ENCODE measurements around the gene EFNB3. TPM values are rescaled to one million over a fixed set of nuclear protein-coding genes. Genes with fewer than 3 reads are reported as not detected.

EFNB3 gene
- total and polyA plus RNA-seq, 2 of the 8 experiments (the other 6 are each of a cell fraction or from before 2014, with no cell fraction given): 15.0 to 27.3 TPM

GRCh38 chr17:7711051-7711755 is 6.2 kb downstream of the EFNB3 start:
- no peak overlapping the region for H2BK5ac ChIP-seq (ENCODE audit: low read depth, low read length)
- no peak overlapping the region for H2BK15ac ChIP-seq (ENCODE audit: low read length)
- H4K20me1 ChIP-seq (replicated peaks in 1 of 2; ENCODE audit: control insufficient read depth in 1 of 2, insufficient read depth in 2 of 2, low read length in 2 of 2): peaks cover 0 to 5% of the 10 kb centered on the region in 2 experiments
- 0 out of 2 replicates have a peak overlapping the region, but pooled peaks have one; percentile 39 for H2BK12ac ChIP-seq (ENCODE audit: low read depth, low read length)
- H3K18ac ChIP-seq (ENCODE audit: extremely low read depth, low read length): no peak overlapping the region
- 0 out of 2 replicates have a peak overlapping the region, but pooled peaks have one; percentile 13 for H2AK5ac ChIP-seq (ENCODE audit: low read depth, low read length)
- ChIA-PET POLR2A (ENCODE audit: partially characterized antibody) (interaction anchor here (1.5 to 8.8 kb wide), 2 partner anchors 8 to 24 kb away, joined by 5 to 88 read pairs; partner anchors contain the start of genes TP53 and WRAP53), CTCF (ENCODE audit: partially characterized antibody) (interaction anchor here (0.7 to 10.1 kb wide), 17 partner anchors 8 to 135 kb away, joined by 3 to 86 read pairs (median 3); partner anchors contain the start of genes KDM6B, SAT2, SHBG and TP53)
- peaks cover under 1% of the 10 kb centered on the region; the same call in 1 of the 2 replicates for H3K23me2 ChIP-seq (ENCODE audit: low read depth, low read length)
- no peak overlapping the region for H3K9ac ChIP-seq (replicated peaks in 1 of 4; ENCODE audit: extremely low read depth in 1 of 4, low read depth in 3 of 4, low read length in 3 of 4)
- no peaks in the 10 kb centered on the region; the same call in 1 of the 2 replicates for H3K79me1 ChIP-seq (ENCODE audit: low read depth, low read length)
- WGBS, 2 experiments (ENCODE audit: extremely low coverage in 1 of 2, insufficient coverage in 1 of 2, insufficient read length in 1 of 2, insufficient replicate concordance in 2 of 2, low coverage in 1 of 2, low lambda C conversion rate in 2 of 2, missing lambda C conversion rate in 1 of 2): 75% methylated on average over 7 of the region's 7 CpGs; no CpG with 5 or more reads in 1 of the 2 experiments
- no peak overlapping the region for H3K14ac ChIP-seq (ENCODE audit: insufficient read length)
- H3K36me3 ChIP-seq (ENCODE audit: control insufficient read depth in 2 of 4, insufficient read depth in 4 of 4, low read length in 3 of 4): no peaks in the 10 kb centered on the region
- H4K5ac ChIP-seq (ENCODE audit: insufficient read length, low read depth, low read length): no peak overlapping the region
- H3K4me2 ChIP-seq (ENCODE audit: insufficient read depth in 1 of 2, low read depth in 2 of 2, low read length in 2 of 2): peak overlapping the region; percentile 37 to 50; a peak in 3 of 4 replicates
- peaks cover 0 to 7% (median 0%) of the 10 kb centered on the region in 4 experiments; a peak in 1 of 7 replicates for H3K27me3 ChIP-seq (replicated peaks in 1 of 4; ENCODE audit: control insufficient read depth in 3 of 4, extremely low read depth in 1 of 4, insufficient read depth in 3 of 4, low read length in 3 of 4)
- no peak overlapping the region for H3K4ac ChIP-seq (replicated peaks; ENCODE audit: insufficient read length, low read depth, low read length)
- H3K23ac ChIP-seq (ENCODE audit: insufficient read length): no peak overlapping the region
- H3K4me3 ChIP-seq (ENCODE audit: extremely low read depth in 1 of 4, insufficient read depth in 2 of 4, low read depth in 3 of 4, low read length in 4 of 4): no peak overlapping the region
- no peak overlapping the region for H2BK120ac ChIP-seq (replicated peaks; ENCODE audit: low read depth, low read length)
- FAIRE-seq (no peak), DNase-seq (ENCODE audit: low read depth in 1 of 2, low spot score in 2 of 2) (peak in 1 of 2 experiments; percentile 56)
- H4K8ac ChIP-seq (ENCODE audit: extremely low read depth, insufficient read depth, low read length): no peak overlapping the region
- H2BK20ac ChIP-seq (ENCODE audit: low read length): peak overlapping the region; percentile 23; the same call in 1 of the 2 replicates
- no peaks in the 10 kb centered on the region for H3K9me3 ChIP-seq (ENCODE audit: insufficient read depth in 2 of 2, low read depth in 1 of 2, low read length in 1 of 2)
- peaks cover 3 to 20% (median 12%) of the 10 kb centered on the region in 4 experiments for H3K4me1 ChIP-seq (replicated peaks in 1 of 4; ENCODE audit: control insufficient read depth in 3 of 4, insufficient read depth in 4 of 4, low read length in 3 of 4)
- H2AFZ ChIP-seq (ENCODE audit: low read length): no peak overlapping the region
- no peak overlapping the region for H3K56ac ChIP-seq (replicated peaks; ENCODE audit: insufficient read length, low read depth, low read length)
- H3K79me2 ChIP-seq (ENCODE audit: control insufficient read depth in 1 of 2, insufficient read depth in 2 of 2, low read length in 2 of 2): no peaks in the 10 kb centered on the region
- H4K91ac ChIP-seq (replicated peaks; ENCODE audit: insufficient read length, low read length): no peak overlapping the region
- no peak overlapping the region for H3K27ac ChIP-seq (ENCODE audit: low read depth, low read length)
- TF ChIP-seq TAF7 (optimal IDR thresholded peaks at IDR 0.05; ENCODE audit: borderline replicate concordance, low read depth, low read length): no peak

Data from H1 (cell line).